ENCODE measurements around the gene DTWD2. TPM values are rescaled to one million over a fixed set of nuclear protein-coding genes. Genes with fewer than 3 reads are reported as not detected.

Gene DTWD2
- polyA plus RNA-seq, 1 donor from 2014 or later: 3.3 TPM

GRCh38 chr5:119017994-119018393 lies 29.6 kb upstream of the DTWD2 start:
- H3K27ac ChIP-seq (ENCODE audit: low read length): no peak overlapping the region
- no peaks in the 10 kb centered on the region for H3K9me2 ChIP-seq (ENCODE audit: insufficient read depth, low read length)
- TF ChIP-seq TAF1 (IDR thresholded peaks at IDR 0.05; ENCODE audit: low read depth) (no peak), SMC3 (conservative IDR thresholded peaks at IDR 0.05; ENCODE audit: poor library complexity) (no peak), CTCF (IDR thresholded peaks at IDR 0.05; ENCODE audit: poor library complexity, severe bottlenecking) (no peak)
- no peaks in the 10 kb centered on the region for H3K36me3 ChIP-seq (ENCODE audit: insufficient read depth, low read length)
- H2AFZ ChIP-seq (ENCODE audit: low read depth, low read length): no peak overlapping the region
- H3K4me3 ChIP-seq (ENCODE audit: low read length): no peak overlapping the region
- no peaks in the 10 kb centered on the region for H3F3A ChIP-seq (ENCODE audit: insufficient read depth, low read length, poor library complexity, severe bottlenecking)
- no peaks in the 10 kb centered on the region for H3K79me2 ChIP-seq (replicated peaks; ENCODE audit: insufficient read depth, low read length)
- no peak overlapping the region for H3K9ac ChIP-seq (ENCODE audit: low read length)
- H3K4me2 ChIP-seq (ENCODE audit: low read length): no peak overlapping the region
- H4K20me1 ChIP-seq (ENCODE audit: insufficient read depth): no peaks in the 10 kb centered on the region
- H3K9me3 ChIP-seq (ENCODE audit: low read length): no peaks in the 10 kb centered on the region
- H3K27me3 ChIP-seq (ENCODE audit: insufficient read depth, low read depth, low read length): no peaks in the 10 kb centered on the region

GRCh38 chr5:119016125-119016774 lies 27.9 kb upstream of the DTWD2 start:
- Histone ChIP-seq H2AFZ (ENCODE audit: low read depth, low read length) (no peak overlapping the region), H3K9me2 (ENCODE audit: insufficient read depth, low read length) (no peaks in the 10 kb centered on the region), H4K20me1 (ENCODE audit: insufficient read depth) (no peaks in the 10 kb centered on the region), H3K27ac (ENCODE audit: low read length) (no peak overlapping the region), H3K9me3 (ENCODE audit: low read length) (no peaks in the 10 kb centered on the region), H3K9ac (ENCODE audit: low read length) (no peak overlapping the region), H3K36me3 (ENCODE audit: insufficient read depth, low read length) (no peaks in the 10 kb centered on the region), H3K4me3 (ENCODE audit: low read length) (no peak overlapping the region), H3K27me3 (ENCODE audit: insufficient read depth, low read depth, low read length) (no peaks in the 10 kb centered on the region), H3K4me2 (ENCODE audit: low read length) (no peak overlapping the region), H3F3A (ENCODE audit: insufficient read depth, low read length, poor library complexity, severe bottlenecking) (no peaks in the 10 kb centered on the region), H3K79me2 (replicated peaks; ENCODE audit: insufficient read depth, low read length) (no peaks in the 10 kb centered on the region)
- no peak for TF ChIP-seq EP300 (conservative IDR thresholded peaks at IDR 0.05; ENCODE audit: poor library complexity, severe bottlenecking)
- TF ChIP-seq REST (IDR thresholded peaks at IDR 0.05; ENCODE audit: borderline replicate concordance): no peak
- TF ChIP-seq MXI1 (conservative IDR thresholded peaks at IDR 0.05; ENCODE audit: poor library complexity, severe bottlenecking): no peak
- TF ChIP-seq POLR2AphosphoS5 (IDR thresholded peaks at IDR 0.05): no peak
- no peak for TF ChIP-seq EZH2 (IDR thresholded peaks at IDR 0.05; ENCODE audit: borderline replicate concordance, insufficient read depth, low read length, poor library complexity, severe bottlenecking)

GRCh38 chr5:119011186-119011585 lies 22.8 kb upstream of the DTWD2 start:
- no peaks in the 10 kb centered on the region for H4K20me1 ChIP-seq (ENCODE audit: insufficient read depth)
- no peak for TF ChIP-seq EP300 (conservative IDR thresholded peaks at IDR 0.05; ENCODE audit: poor library complexity, severe bottlenecking)
- TF ChIP-seq MXI1 (conservative IDR thresholded peaks at IDR 0.05; ENCODE audit: poor library complexity, severe bottlenecking): no peak

More at GRCh38 chr5:119011186-119011585, 22.8 kb upstream of the DTWD2 start:
- Histone ChIP-seq H2AFZ (ENCODE audit: low read depth, low read length) (no peak overlapping the region), H3K9me3 (ENCODE audit: low read length) (no peaks in the 10 kb centered on the region), H3K36me3 (ENCODE audit: insufficient read depth, low read length) (no peaks in the 10 kb centered on the region), H3F3A (ENCODE audit: insufficient read depth, low read length, poor library complexity, severe bottlenecking) (no peaks in the 10 kb centered on the region), H3K27ac (ENCODE audit: low read length) (no peak overlapping the region), H3K4me3 (ENCODE audit: low read length) (no peak overlapping the region), H3K79me2 (replicated peaks; ENCODE audit: insufficient read depth, low read length) (no peaks in the 10 kb centered on the region), H3K4me2 (ENCODE audit: low read length) (no peak overlapping the region), H3K9me2 (ENCODE audit: insufficient read depth, low read length) (no peaks in the 10 kb centered on the region), H3K27me3 (ENCODE audit: insufficient read depth, low read depth, low read length) (no peaks in the 10 kb centered on the region), H3K9ac (ENCODE audit: low read length) (no peak overlapping the region)

Data from neural cell (in vitro differentiated cells).